NCI-H226 (cell line): Measurements from ENCODE around the gene SAP130.
A peak's percentile ranks its signal among the peaks of the same experiment; 100 is the strongest.

Experiments used
- DNase-seq: peaks from one replicate; pipeline ENCODE4 v3.0.0-alpha.2; 2015

SAP130 gene

GRCh38 chr2:128024816-128025215 lies 3.0 kb downstream of the SAP130 start:
- DNase-seq, result no peak

- no peak for DNase-seq
Observed at GRCh38 chr2:128017561-128017960, 10.3 kb downstream of the SAP130 start.

- no peak for DNase-seq
Observed at GRCh38 chr2:128016620-128017019, 11.2 kb downstream of the SAP130 start.

- no peak for DNase-seq
Observed at GRCh38 chr2:128012698-128013097, 15.2 kb downstream of the SAP130 start.

- no peak for DNase-seq
Observed at GRCh38 chr2:128008074-128008672, 19.7 kb downstream of the SAP130 start.

DNA sequence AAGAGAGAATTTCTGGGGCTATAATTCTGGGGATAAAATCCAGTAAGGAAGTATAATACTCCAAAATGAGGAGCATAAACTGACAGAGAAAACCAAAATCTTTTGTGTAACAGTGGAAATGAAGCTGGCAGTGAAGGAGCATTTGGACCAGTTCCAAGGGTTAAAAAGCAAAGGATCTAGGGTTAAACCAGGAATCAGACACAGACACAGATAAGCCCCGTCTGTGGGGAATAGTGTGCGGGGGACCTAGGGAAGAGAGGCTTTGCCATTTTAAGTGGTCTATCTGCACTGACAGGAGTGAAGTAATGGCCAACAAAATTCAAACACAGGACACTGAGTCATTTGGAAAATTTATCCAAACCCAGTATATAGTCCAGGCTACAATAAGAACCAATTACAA lies 23.4 kb downstream of the SAP130 start:
- no peak for DNase-seq

DNA sequence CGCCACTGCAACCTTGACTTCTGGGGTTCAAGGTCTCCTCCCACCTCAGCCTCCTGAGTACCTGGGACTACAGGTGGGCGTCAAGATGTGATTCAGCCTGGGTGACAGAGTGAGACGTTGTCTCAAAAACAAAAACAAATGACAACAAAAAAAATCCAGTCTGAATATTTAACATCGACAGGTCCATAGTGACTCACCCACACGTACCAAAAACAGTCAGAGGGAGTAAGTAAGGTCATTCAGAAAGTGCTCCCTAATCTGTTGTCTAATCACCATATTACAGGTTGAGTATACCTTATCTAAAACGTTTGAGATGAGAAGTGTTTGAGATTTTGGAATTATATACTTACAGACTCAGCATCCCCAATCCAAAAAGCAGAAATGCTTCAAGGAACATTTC lies 24.4 kb downstream of the SAP130 start:
- DNase-seq, result no peak

- no peak for DNase-seq
Observed at GRCh38 chr2:127996160-127996559, 31.7 kb downstream of the SAP130 start.

DNA sequence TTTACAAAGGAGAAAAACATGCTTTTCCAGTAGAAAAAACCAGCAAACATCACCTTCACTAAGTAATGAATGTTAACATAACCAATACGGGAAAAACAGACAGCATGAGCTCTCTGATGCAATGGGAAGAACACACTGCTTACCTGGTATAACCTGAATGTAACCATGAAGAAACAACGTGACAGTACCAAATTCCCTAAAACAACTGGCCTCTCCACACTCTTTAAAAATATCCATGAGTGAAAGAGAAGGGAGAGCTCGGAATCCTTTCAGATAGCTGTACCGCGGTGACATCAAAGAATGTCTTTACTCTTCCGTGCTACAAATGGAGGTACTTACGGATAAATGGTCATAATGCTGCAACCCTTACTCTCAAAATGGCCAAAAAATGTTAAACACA lies 32.1 kb downstream of the SAP130 start:
- no peak for DNase-seq

- no peak for DNase-seq
Observed at GRCh38 chr2:127993659-127994058, 34.2 kb downstream of the SAP130 start.

DNA sequence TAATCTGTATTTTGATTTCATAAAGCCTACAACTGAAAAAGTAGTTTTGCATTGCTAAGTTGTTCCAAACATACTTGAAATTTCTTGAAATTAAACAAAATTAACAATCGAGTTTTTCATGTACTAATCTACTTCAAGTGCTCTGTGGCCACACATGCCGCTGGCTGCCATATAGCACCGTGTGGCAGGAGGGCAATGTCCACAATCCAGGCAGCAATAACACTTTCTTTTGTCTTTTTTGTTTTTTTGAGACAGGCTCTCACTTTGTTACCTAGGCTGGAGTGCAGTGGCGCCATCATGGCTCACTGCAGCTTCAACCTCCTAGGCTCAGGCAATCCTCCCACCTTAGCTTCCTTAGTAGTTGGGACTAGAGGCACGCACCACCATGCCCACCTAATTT lies 36.1 kb downstream of the SAP130 start:
- DNase-seq, result no peak

GRCh38 chr2:127986548-127987079 lies 41.2 kb downstream of the SAP130 start:
- DNase-seq, result no peak

DNA sequence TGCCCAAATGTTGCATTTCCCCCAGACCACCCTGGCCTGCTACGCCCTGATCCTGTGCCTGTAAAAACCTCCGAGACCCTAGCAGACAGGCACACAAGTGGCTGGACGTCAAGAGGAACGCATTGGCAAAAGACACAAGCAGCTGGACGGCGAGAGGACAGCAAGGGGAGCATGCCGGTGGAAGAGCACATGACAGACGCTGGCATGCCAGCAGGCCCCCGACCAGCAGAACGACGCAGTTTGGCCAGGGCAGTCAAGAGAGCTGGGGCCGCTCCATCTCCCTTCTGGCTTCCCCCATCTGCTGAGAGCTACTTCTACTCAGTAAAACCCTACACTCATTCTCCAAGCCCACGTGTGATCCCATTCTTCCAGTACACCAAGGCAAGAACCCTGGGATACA lies 42.1 kb downstream of the SAP130 start:
- no peak for DNase-seq

GRCh38 chr2:127985026-127985734 lies 42.7 kb downstream of the SAP130 start:
- DNase-seq, result no peak

- DNase-seq, result no peak
Observed at GRCh38 chr2:127984551-127984950, 43.3 kb downstream of the SAP130 start.

DNA sequence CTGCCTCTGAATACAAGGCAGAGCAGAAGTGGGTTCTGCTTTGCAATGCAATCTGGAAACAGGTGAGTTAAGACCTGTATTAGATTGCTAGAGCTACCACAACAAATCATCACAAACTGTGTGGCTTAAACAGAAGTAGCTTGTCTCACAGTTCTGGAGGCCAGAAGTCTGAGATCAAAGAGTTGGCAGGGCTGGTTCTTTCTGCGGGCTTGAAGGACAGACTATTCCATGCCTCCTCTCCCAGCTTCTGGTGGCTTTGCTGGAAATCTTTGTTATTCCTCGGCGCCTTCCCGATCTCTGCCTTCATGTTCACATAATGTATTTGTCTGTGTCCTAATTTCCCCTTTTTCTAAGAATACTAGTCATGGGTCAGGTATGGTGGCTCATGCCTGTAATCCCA lies 58.4 kb downstream of the SAP130 start:
- no peak for DNase-seq

- DNase-seq, result no peak
Observed at GRCh38 chr2:127968610-127969339, 59.1 kb downstream of the SAP130 start.

DNA sequence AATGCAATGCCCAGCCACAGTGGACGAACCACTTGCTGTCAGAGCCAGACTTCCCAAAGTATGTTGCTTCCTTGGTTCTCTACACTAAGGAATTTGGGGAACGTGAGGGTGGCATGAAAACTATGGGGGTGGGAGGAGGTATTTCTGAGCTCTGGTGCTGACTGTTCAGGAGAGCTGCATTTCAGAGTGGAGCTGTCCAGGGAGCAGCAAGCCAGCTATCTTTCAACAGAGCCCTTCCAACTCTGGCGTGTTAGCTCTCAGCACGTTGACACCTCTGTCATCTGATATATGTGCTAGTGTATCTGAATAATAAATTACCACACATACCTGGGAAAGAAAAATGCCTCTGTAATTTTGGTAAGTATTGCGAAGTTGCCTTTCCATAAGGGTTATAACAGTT lies 66.1 kb downstream of the SAP130 start:
- DNase-seq, result peak; percentile 11

GRCh38 chr2:127957240-127957639 lies 70.6 kb downstream of the SAP130 start:
- DNase-seq, result no peak

DNA sequence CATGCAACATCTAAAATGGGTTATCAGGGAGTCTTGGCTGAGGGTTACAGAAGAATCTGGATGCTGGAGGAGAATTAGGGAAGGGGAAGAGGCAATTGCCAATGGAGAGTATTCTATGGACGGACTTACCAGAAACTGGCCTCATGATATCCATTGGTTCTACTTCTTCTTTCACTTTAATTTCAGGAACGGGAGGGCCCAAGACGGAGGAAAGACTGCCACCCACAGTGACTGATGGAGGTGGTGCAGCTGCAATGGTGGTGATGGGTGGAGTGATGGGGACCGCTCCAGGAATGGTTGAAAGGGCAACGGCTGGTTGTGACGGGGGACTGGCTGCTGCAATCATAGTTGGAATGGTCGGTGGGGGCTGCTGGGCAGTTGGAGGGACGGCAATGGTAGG lies 73.0 kb downstream of the SAP130 start:
- DNase-seq, result no peak

- no peak for DNase-seq
Observed at GRCh38 chr2:127953849-127954248, 74.0 kb downstream of the SAP130 start.

DNA sequence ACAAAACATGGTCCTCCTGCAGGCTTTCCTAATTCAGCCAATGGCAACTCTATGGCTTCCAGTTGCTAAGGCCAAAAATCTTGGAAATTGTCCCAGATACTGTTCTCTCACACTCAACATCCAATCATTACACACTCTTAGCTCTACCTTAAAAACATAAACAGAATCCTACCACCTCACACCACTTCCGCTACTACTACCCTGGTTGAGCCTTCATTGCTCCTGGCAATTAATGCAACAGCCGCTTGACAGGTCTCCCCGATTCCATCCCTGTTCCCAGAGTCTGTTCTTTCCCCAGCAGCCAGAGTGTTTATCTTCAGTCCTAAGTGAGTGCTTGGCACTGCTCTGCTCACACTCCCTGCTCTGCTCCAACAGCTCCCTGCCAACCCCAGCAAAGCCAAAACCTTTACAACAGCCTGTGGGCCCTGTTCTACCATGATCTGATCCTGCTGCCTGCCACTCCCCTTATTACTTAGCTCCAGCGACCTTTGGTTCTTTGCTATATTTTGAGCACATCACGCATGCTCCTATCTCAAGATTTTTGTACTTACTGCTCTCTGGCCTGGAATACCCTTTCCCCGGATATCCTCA lies 74.6 kb downstream of the SAP130 start:
- no peak for DNase-seq

GRCh38 chr2:127951026-127951425 lies 76.8 kb downstream of the SAP130 start:
- peak; percentile 40 for DNase-seq

DNA sequence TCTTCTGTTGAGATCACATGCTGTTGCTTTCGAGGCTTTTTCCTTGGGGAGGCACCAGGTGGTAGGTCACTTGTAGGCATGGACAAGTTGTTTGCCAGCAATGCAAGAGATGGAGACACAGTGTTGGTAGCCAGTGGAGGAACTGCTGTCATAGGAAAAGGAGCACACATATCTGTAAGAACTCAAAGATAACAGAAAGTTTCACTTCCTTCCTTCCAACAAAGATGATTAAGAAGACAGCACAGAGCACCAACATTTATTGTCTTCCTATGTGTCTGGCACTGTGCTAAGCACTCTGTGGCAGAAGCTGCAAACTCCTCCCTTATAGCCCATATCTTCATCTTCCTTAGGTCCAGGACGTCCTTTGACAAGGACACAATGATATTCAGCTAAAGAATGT lies 77.6 kb downstream of the SAP130 start:
- no peak for DNase-seq
